ENCODE measurements around the gene LRRC4C.

LRRC4C gene

DNA sequence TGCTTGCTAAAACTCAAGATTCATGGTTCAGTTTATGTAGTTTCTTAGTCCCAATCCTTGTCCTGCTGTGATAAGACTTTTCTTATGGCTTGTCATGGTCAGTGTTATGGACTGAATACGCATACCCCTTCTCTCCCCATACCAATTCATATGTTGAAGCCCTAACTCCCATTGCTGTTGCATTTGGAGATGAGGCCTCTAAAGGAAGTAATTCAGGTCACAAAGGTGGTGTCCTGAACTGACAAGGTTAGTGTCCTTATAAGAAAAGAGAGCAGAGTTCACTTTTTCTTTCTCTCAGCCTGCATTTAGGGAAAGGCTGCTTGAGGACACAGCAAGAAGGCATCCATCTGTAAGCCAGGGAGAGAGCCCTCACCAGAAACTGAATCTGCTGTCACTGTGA, 618.2 kb downstream of the LRRC4C start:
- DNase-seq, result no peak

DNA sequence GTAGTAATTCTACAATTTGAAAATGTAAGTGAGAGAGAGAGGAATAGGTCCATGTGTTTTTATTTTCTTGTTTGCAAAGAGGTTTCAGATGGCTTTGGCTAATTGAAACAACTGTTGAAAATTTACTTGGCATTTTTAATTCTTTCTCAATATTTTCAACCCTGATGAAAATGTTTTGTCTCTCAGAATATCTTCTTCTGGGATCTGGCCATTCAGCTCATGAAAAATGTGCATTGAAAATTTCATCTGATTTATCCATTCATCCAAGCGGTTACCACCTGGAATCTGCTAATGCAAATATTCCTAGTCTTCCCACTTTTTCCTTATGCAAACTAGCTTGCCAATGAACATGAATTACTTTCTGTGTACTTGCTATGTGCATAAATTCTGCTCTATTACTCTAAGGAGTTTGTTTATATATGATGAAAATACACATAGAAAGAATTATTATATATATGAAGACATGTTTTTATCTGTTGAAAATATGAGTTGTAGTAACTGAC, 621.2 kb downstream of the LRRC4C start:
- no peak for DNase-seq

DNA sequence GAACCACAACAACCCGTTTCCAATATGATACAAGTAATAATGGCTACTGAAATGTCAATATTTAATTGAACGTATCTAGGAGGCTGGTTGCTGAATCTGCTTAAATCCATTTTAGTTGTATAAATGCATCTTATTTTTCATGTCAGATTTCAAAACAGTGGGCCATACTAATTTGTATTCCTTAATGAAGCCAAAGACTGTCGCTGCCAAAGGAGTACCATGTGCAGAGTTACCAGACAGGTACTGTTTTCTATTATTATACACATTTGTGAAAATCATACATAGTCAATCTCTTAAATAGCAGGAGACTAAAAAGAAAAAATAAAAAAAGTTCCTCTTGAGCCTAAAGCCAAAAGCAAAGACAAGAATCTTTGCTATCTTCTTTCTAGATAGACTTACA, 632.3 kb downstream of the LRRC4C start:
- DNase-seq, result no peak

GRCh38 chr11:40826601-40827000, 632.9 kb downstream of the LRRC4C start:
- no peak for DNase-seq

- no peak for DNase-seq
Measured at GRCh38 chr11:40825201-40825834, 634.1 kb downstream of the LRRC4C start.

GRCh38 chr11:40819230-40819629, 640.2 kb downstream of the LRRC4C start:
- no peak for DNase-seq

DNA sequence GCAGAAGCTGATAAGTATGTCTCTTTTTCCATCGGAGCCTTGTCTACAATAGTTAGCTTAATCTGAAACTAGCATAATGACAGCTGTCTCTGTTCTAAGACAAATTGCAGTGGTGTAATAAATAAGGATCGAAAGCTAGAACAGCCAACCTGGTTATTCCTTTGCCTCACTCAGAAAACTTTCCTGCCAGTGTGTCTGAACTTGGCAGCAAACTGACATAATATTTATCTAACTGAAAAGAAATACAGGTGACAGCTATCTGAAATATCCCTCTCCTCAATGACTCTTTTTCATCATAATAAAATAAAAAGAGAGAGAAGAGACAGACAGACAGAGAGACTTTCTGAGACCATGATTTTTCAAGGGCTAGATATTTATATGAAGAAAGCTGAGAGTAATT, 642.5 kb downstream of the LRRC4C start:
- DNase-seq, result no peak

- no peak for DNase-seq
Measured at GRCh38 chr11:40797981-40798380, 661.5 kb downstream of the LRRC4C start.

DNA sequence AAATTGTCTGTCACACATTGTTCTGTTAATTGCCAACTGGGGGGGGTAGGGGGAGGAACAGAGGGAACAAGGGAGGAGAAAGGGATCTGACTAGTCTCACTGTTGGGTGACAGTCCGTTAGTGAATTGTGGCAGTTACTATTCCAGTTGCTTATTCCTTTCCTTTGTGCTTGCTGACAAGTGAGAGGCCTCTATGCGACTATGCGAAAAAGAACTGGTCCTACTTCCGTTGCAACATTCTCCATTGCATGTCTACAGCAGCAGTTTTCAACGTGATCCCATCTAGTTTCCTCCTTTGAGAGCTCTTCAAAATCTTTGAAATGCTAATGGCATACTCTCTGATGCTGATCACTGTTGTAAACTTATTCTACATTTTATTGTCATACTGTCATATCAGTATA, 672.2 kb downstream of the LRRC4C start:
- no peak for DNase-seq

DNA sequence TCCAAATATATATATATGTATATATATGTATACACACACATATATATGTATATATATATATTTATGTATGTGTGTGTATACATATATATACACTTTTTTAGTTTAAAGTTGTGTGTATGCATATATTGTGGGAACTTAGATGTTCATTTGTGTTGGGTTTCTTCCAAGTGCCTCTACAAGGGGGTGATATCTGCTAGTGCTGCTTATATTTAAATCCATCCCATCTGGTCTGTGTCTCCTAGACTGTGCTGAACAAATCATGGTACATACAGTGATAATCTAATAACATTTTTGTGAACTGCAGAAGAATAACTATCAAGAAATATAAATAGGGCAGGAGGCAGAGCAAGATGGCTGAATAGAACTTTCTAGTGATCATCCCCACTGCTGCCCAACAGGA, 696.4 kb downstream of the LRRC4C start:
- no peak for DNase-seq

DNA sequence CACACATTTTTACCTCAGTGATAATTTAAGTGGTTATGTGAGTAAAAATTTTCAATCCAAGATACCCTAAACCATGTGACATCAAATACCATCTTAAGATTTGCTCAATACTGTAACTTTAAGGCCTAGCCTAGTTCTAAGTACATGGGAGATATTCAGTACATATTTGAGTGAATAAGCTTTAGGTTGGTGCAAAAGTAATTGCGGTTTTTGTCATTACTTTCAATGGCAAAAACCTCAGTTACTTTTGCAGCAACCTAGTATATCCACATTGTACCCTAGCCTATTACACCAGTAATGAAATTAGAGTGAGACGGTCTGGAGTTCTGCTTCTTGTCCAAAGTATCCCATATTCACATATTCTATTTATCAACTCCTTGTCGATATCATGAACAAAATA, 700.1 kb downstream of the LRRC4C start:
- no peak for DNase-seq

DNA sequence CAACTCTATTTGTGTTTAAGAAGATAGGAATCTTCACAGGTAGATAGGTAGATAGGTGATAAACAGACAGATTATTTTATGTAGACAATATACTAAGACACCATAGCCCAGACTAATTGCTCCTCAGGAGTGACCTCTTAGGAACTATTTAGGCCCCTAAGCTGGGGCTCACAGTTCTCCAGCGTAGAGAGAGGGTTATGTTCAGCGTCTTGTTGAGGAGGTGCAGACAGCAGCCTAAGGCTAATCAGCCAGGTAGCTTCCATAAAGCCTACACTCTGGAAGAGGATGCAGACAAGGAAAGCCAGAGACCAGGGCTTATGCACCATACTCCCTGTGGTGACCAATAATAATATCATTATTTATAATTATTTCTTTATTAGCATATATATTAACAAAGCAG, 705.2 kb downstream of the LRRC4C start:
- DNase-seq, result no peak

DNA sequence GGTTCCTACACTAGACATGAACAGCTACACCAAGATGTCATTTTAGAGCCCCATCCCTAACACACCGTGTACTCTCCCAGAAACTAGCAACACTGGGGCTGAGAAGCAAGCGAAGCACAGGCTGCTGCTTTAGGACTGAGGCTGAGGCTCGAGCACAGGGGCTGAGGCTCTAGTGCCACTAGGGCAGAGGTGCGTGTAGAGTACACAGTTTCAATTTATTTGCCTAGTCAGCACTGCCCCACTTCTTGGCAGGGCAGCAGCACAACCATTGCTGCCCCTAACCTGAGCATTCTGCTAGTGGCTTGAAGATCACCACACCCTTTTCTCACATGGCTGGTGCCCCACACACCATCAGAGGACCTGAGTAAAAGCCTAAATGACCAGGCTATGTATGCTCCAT, 713.2 kb downstream of the LRRC4C start:
- no peak for DNase-seq

DNA sequence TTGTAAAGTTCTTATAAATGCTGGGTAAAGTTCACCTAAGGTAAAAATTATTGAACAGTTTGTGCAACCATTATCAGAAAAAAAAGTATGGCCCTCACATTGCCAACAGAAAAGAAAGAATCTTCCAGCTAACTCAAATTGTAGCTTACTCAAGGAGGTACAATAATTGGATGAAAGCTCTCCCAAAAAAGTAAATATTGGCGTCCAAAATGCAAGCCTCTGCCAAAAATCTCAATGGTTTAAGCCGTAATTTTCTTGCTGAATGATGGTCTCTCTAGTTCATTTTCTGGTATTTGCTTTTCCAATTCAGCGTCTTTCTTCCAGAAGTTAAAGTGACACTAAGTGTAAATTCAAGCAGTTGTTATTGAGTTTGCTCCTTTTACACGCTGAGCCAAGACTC, 727.3 kb downstream of the LRRC4C start:
- no peak for DNase-seq

DNA sequence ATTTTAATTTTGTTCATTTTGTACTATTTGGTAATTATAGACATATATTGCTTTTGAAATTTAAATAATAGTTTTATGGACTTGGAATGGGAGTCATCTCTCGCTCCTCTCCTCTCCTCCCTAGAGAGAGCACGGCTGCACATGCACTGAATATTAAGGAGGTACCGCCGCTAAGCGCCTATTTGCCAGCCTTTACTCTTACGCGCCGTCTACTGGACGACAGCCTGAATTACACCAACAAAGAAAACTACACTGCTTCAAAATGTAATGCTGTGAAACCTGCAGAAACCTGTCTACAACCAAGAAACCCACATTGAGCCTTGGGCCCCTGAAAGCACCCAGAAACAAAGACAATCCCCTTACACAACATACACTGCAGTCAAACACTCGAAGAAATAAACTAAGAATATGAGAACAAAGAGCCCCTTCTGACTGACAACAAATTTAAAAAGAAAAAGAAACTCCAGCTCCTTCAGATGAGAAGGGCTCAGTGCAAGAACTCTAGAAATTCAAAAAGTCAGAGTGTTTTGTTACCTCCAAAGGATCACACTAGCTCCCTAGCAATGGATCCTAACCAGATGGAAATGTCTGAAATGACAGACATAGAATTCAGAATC, 737.2 kb downstream of the LRRC4C start:
- no peak for DNase-seq

DNA sequence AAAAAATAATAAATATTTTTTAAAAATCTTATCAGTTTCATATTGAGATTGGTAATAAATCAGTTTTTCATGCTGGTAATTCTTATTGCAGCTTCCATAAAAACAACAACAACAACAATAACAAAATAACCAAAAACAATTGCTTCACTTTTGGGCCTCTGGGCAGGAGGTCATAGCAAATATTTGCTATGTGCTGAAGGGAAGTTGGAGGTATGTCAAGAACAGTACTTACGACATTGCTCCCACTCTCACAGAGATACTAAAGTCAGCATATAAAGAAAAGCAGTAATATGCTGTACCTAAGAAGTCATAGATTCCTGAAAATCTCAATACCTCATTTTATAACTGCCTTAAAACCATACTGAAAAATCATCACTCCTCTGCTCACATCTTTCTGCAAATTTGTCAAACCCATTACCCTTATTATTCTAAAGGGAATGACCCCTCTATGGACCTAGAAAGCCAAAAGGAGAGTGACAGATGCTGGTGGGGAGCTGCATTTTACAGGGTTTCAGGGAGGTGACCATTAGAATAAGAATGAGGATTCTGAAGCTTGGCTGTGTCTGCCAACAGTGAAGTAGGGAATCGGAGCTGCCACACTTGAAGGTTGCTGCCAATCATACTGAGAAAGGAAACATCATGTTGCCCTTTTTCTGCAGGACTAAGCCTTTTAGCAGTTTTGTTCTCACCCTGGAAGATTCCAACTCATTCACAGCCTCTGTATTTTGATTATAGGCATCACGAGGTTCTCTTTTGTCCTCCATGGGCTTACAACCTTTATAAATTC, 742.9 kb downstream of the LRRC4C start:
- no peak for DNase-seq

GRCh38 chr11:40713083-40713482, 746.4 kb downstream of the LRRC4C start:
- DNase-seq, result no peak

DNA sequence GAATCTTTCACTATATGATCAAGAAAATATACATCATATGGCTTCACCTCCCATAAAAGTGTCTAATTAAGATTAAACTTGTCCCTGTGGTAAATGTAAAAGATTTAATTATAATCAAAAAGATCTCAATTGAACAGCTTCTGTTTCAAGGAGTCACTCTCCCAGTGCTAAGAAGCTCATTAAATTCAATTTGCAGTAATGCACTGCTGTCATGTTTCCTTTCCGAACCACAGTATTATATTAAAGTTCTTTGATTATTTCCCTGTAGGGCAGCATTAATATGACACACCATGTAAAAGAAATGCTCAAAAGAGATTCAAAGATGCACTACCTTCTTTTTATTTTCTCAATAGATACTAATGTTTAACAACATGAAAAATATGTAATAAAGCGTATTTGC, 758.4 kb downstream of the LRRC4C start:
- no peak for DNase-seq

- no peak for DNase-seq
Measured at GRCh38 chr11:40689823-40690222, 769.6 kb downstream of the LRRC4C start.

DNA sequence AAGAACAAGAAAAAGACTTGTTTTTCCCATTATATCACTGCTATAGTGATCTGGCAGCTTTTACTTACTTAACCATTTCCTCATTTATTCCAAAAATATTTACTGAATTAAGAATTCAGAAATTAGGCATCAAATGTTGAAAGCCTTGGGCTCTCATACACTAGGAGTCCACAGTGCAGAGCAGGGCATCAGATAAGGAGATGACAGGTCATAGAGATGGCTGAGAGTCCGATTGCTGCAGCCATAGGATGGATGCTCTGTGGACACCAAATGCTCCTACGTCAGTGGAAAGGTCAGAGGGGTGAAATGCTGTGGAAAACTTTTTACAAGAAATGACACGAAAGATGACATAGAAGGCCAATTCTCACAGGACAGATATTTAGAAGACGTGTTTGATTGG, 771.1 kb downstream of the LRRC4C start:
- no peak for DNase-seq

- no peak for DNase-seq
Measured at GRCh38 chr11:40686765-40687164, 772.7 kb downstream of the LRRC4C start.

- no peak for DNase-seq
Measured at GRCh38 chr11:40683010-40683409, 776.4 kb downstream of the LRRC4C start.

- DNase-seq, result no peak
Measured at GRCh38 chr11:40679276-40679675, 780.2 kb downstream of the LRRC4C start.

- DNase-seq, result no peak
Measured at GRCh38 chr11:40647295-40647694, 812.2 kb downstream of the LRRC4C start.
